Effector memory CD8-positive, alpha-beta T cell (primary cell): ENCODE results near the gene TNNI3.
A peak's percentile ranks its signal among the peaks of the same experiment; 100 is the strongest.

ENCODE experiments used
- ATAC-seq: fragments of 150-1000 bp; cut with Tn5 transposase; replicated peaks from 2 replicates; pipeline ENCODE4 v1.10.0; 2021; ENCODE audit warnings: mild to moderate bottlenecking, moderate library complexity
- DNase-seq, 3 experiments: peaks; one replicate each; pipeline ENCODE4 v3.0.0; 2021
- H3K27ac Mint-ChIP-seq, 2 donors: one replicate each; pipeline ENCODE4 v1.8.0; 2022; ENCODE audit warnings: mild to moderate bottlenecking in 2 of 2, mixed read lengths in 2 of 2, moderate library complexity in 2 of 2
- H3K27me3 Mint-ChIP-seq, 2 donors: one replicate each; pipeline ENCODE4 v1.8.0; 2022; ENCODE audit warnings: mixed read lengths in 2 of 2
- H3K36me3 Mint-ChIP-seq: one replicate; pipeline ENCODE4 v1.8.0; 2022; ENCODE audit warnings: mild to moderate bottlenecking, moderate library complexity, mixed read lengths; ENCODE audit not compliant: insufficient read depth
- H3K4me1 Mint-ChIP-seq, 2 donors: one replicate each; pipeline ENCODE4 v1.8.0; 2022; ENCODE audit warnings: low read depth in 2 of 2, mixed read lengths in 2 of 2
- H3K4me3 Mint-ChIP-seq, 2 donors: one replicate each; pipeline ENCODE4 v1.8.0; 2022; ENCODE audit warnings: mild to moderate bottlenecking in 2 of 2, mixed read lengths in 2 of 2, moderate library complexity in 2 of 2
- H3K9me3 Mint-ChIP-seq, 2 donors: one replicate each; pipeline ENCODE4 v1.8.0; 2022; ENCODE audit warnings: mixed read lengths in 2 of 2

TNNI3 gene

GRCh38 chr19:55131421-55131820, 26.1 kb downstream of the TNNI3 start:
- ATAC-seq (no peak), DNase-seq (no peak)
- peaks cover 61 to 77% of the 10 kb centered on the region in 2 donors for H3K27me3 Mint-ChIP-seq
- H3K36me3 Mint-ChIP-seq, result peaks cover 3% of the 10 kb centered on the region
- no peaks in the 10 kb centered on the region for H3K9me3 Mint-ChIP-seq
- no peak overlapping the region for H3K4me3 Mint-ChIP-seq
- no peak overlapping the region for H3K27ac Mint-ChIP-seq
- H3K4me1 Mint-ChIP-seq, result no peaks in the 10 kb centered on the region

- Mint-ChIP-seq H3K27me3 (peaks cover 15 to 17% of the 10 kb centered on the region in 2 donors), H3K27ac (no peak overlapping the region), H3K4me1 (peaks cover 24 to 29% of the 10 kb centered on the region in 2 donors), H3K4me3 (peak overlapping the region; percentile 48 to 90), H3K36me3 (peaks cover 18% of the 10 kb centered on the region), H3K9me3 (no peaks in the 10 kb centered on the region)
- ATAC-seq, result no peak
- no peak for DNase-seq
These were observed 38.5 kb downstream of the TNNI3 start for GRCh38 chr19:55119053-55119452.

- Mint-ChIP-seq H3K4me1 (peaks cover 24 to 32% of the 10 kb centered on the region in 2 donors), H3K9me3 (no peaks in the 10 kb centered on the region), H3K27me3 (peaks cover 10 to 11% of the 10 kb centered on the region in 2 donors), H3K4me3 (peak overlapping the region; percentile 90 to 91), H3K36me3 (peaks cover 18% of the 10 kb centered on the region), H3K27ac (peak overlapping the region in 1 of 2 donors; percentile 90)
- ATAC-seq (no peak), DNase-seq (no peak)
These were observed 39.0 kb downstream of the TNNI3 start for GRCh38 chr19:55118401-55118991.

GRCh38 chr19:55117663-55118391, 39.7 kb downstream of the TNNI3 start:
- H3K4me3 Mint-ChIP-seq, result peak overlapping the region; percentile 90 to 91
- DNase-seq (peak; percentile 91 to 96 (median 96)), ATAC-seq (peak; percentile 94)
- H3K36me3 Mint-ChIP-seq, result peaks cover 18% of the 10 kb centered on the region
- peaks cover 3 to 4% of the 10 kb centered on the region in 2 donors for H3K27me3 Mint-ChIP-seq
- peak overlapping the region; percentile 88 to 90 for H3K27ac Mint-ChIP-seq
- H3K4me1 Mint-ChIP-seq, result peaks cover 24 to 33% of the 10 kb centered on the region in 2 donors
- H3K9me3 Mint-ChIP-seq, result no peaks in the 10 kb centered on the region

GRCh38 chr19:55116859-55117662, 40.5 kb downstream of the TNNI3 start, which contains the start of gene PPP1R12C:
Gene PPP1R12C, minus strand, starts transcription at chr19:55117637. Its CDS starts 94 bp downstream, at chr19:55117543.
- Mint-ChIP-seq H3K27me3 (no peaks in the 10 kb centered on the region), H3K4me1 (peaks cover 24 to 33% of the 10 kb centered on the region in 2 donors), H3K9me3 (no peaks in the 10 kb centered on the region), H3K36me3 (peaks cover 18% of the 10 kb centered on the region), H3K4me3 (peak within 1 kb of the TSS; percentile 93 to 96), H3K27ac (peak within 1 kb of the TSS; percentile 90 to 92)
- DNase-seq (no peak), ATAC-seq (peak; percentile 29)

- H3K27me3 Mint-ChIP-seq, result no peaks in the 10 kb centered on the region
- ATAC-seq (peak; percentile 19), DNase-seq (peak; percentile 28 to 40 (median 33))
- H3K27ac Mint-ChIP-seq, result peak overlapping the region; percentile 90 to 92
- H3K4me3 Mint-ChIP-seq, result peak overlapping the region; percentile 93 to 96
- no peaks in the 10 kb centered on the region for H3K9me3 Mint-ChIP-seq
- peaks cover 24 to 33% of the 10 kb centered on the region in 2 donors for H3K4me1 Mint-ChIP-seq
- H3K36me3 Mint-ChIP-seq, result peaks cover 18% of the 10 kb centered on the region
These were observed 41.2 kb downstream of the TNNI3 start for GRCh38 chr19:55116232-55116858.

- ATAC-seq (no peak), DNase-seq (no peak)
- H3K9me3 Mint-ChIP-seq, result no peaks in the 10 kb centered on the region
These were observed 42.0 kb downstream of the TNNI3 start for GRCh38 chr19:55115446-55116065.

GRCh38 chr19:55114566-55115145, 42.9 kb downstream of the TNNI3 start:
- H3K36me3 Mint-ChIP-seq, result peaks cover 18% of the 10 kb centered on the region

More at GRCh38 chr19:55115446-55116065, 42.0 kb downstream of the TNNI3 start:
- peaks cover 18% of the 10 kb centered on the region for H3K36me3 Mint-ChIP-seq
- peak overlapping the region; percentile 90 to 92 for H3K27ac Mint-ChIP-seq
- peaks cover 24 to 33% of the 10 kb centered on the region in 2 donors for H3K4me1 Mint-ChIP-seq
- H3K4me3 Mint-ChIP-seq, result peak overlapping the region; percentile 93 to 96
- H3K27me3 Mint-ChIP-seq, result no peaks in the 10 kb centered on the region

GRCh38 chr19:55113570-55114039, 43.9 kb downstream of the TNNI3 start:
- Mint-ChIP-seq H3K9me3 (no peaks in the 10 kb centered on the region), H3K27me3 (no peaks in the 10 kb centered on the region), H3K36me3 (peaks cover 22% of the 10 kb centered on the region), H3K4me1 (peaks cover 28 to 40% of the 10 kb centered on the region in 2 donors), H3K27ac (peak overlapping the region in 1 of 2 donors; percentile 64), H3K4me3 (no peak overlapping the region)
- ATAC-seq, result no peak
- DNase-seq, result no peak

More at GRCh38 chr19:55114566-55115145, 42.9 kb downstream of the TNNI3 start:
- Mint-ChIP-seq H3K4me3 (peak overlapping the region; percentile 93 to 96), H3K4me1 (peaks cover 24 to 36% of the 10 kb centered on the region in 2 donors), H3K9me3 (no peaks in the 10 kb centered on the region), H3K27me3 (no peaks in the 10 kb centered on the region), H3K27ac (peak overlapping the region; percentile 64 to 90)
- no peak for ATAC-seq
- DNase-seq, result no peak

- Mint-ChIP-seq H3K27ac (peak overlapping the region in 1 of 2 donors; percentile 32), H3K36me3 (peaks cover 24% of the 10 kb centered on the region)
These were observed 44.6 kb downstream of the TNNI3 start for GRCh38 chr19:55112777-55113569.

GRCh38 chr19:55112246-55112776, 45.2 kb downstream of the TNNI3 start:
- DNase-seq (no peak), ATAC-seq (no peak)
- peaks cover 27 to 35% of the 10 kb centered on the region in 2 donors for H3K4me1 Mint-ChIP-seq
- no peaks in the 10 kb centered on the region for H3K9me3 Mint-ChIP-seq
- peaks cover 20% of the 10 kb centered on the region for H3K36me3 Mint-ChIP-seq
- no peak overlapping the region for H3K4me3 Mint-ChIP-seq
- no peaks in the 10 kb centered on the region for H3K27me3 Mint-ChIP-seq
- H3K27ac Mint-ChIP-seq, result peak overlapping the region in 1 of 2 donors; percentile 32

More at GRCh38 chr19:55112777-55113569, 44.6 kb downstream of the TNNI3 start:
- Mint-ChIP-seq H3K4me1 (peaks cover 30 to 40% of the 10 kb centered on the region in 2 donors), H3K9me3 (no peaks in the 10 kb centered on the region), H3K27me3 (no peaks in the 10 kb centered on the region), H3K4me3 (no peak overlapping the region)
- DNase-seq (no peak), ATAC-seq (no peak)
